Thyroid gland (tissue), 4 donors: ENCODE data around the gene RAD21L1.

Experiments
- CTCF ChIP-seq, 6 experiments: fragments of 200-600 bp in 3 of 6; fragments of 450-650 bp in 3 of 6; sonication (generic) in 3 of 6; IDR thresholded peaks; one replicate each; pipeline ENCODE4 v1.5.1; 2016 to 2019; ENCODE audit warnings: antibody characterized with exemption in 6 of 6, mild to moderate bottlenecking in 2 of 6, inconsistent platforms in 1 of 6, moderate library complexity in 1 of 6
- POLR2A ChIP-seq, 2 donors: fragments of 450-650 bp; IDR thresholded peaks; one replicate each; pipeline ENCODE4 v1.6.1; 2017; ENCODE audit warnings: antibody characterized with exemption in 2 of 2, mild to moderate bottlenecking in 2 of 2, moderate library complexity in 1 of 2

GRCh38 chr20:1210501-1210900, 15.3 kb upstream of the RAD21L1 start:
- no peak for TF ChIP-seq CTCF (IDR thresholded peaks at IDR 0.05)
- TF ChIP-seq POLR2A (IDR thresholded peaks at IDR 0.05) = no peak
